Vagina (tissue), 2 donors: ENCODE measurements around the gene NGEF.

Experiments
- CTCF ChIP-seq, 3 experiments: fragments of 450-650 bp in 2 of 3; fragments of 200-600 bp in 1 of 3; sonication (generic) in 1 of 3; IDR thresholded peaks; one replicate each; pipeline ENCODE4 v1.5.1; 2017 to 2019; ENCODE audit warnings: antibody characterized with exemption in 3 of 3, mild to moderate bottlenecking in 2 of 3, moderate library complexity in 2 of 3
- POLR2A ChIP-seq, 2 donors: fragments of 450-650 bp; IDR thresholded peaks; one replicate each; pipeline ENCODE4 v1.6.1; 2017; ENCODE audit warnings: antibody characterized with exemption in 2 of 2, mild to moderate bottlenecking in 2 of 2, moderate library complexity in 2 of 2
- POLR2AphosphoS5 ChIP-seq, 2 donors: sonication (generic); formaldehyde crosslinking; IDR thresholded peaks; one replicate each; pipeline ENCODE4 v1.9.0; 2017; ENCODE audit warnings: antibody characterized with exemption in 2 of 2, mild to moderate bottlenecking in 2 of 2, low read depth in 1 of 2; ENCODE audit not compliant: insufficient read depth in 1 of 2

- TF ChIP-seq CTCF (IDR thresholded peaks at IDR 0.05) (no peak), POLR2A (IDR thresholded peaks at IDR 0.05) (no peak), POLR2AphosphoS5 (IDR thresholded peaks at IDR 0.05; ENCODE audit: insufficient read depth in 1 of 2, low read depth in 1 of 2) (no peak)
Measured at GRCh38 chr2:232999354-232999753, 13.7 kb downstream of the NGEF start.
